Epithelial cell of proximal tubule (primary cell): ENCODE data around the gene RASL10B. TPM values are rescaled to one million over a fixed set of nuclear protein-coding genes. Genes with fewer than 3 reads are reported as not detected.
"Not testable (repeated sequence)": the region's sequence is repeated elsewhere in the genome, so short reads cannot be mapped to it uniquely, and the experiment has no call there.

Experiments used
- DNase-seq: peaks from one replicate; pipeline ENCODE4 v3.0.0-alpha.2; 2011; ENCODE audit warnings: low read depth
- H3K4me3 ChIP-seq: 2 replicates; pipeline ENCODE4 v1.5.1; 2011; ENCODE audit warnings: low read depth, mild to moderate bottlenecking, low read length
- total RNA-seq: library from RNA; depleted of rRNA; stranded (reverse); fragments of >200 nt; gene quantifications from 2 replicates; pipeline ENCODE4 v1.2.3, GENCODE V29; 2015
- TF ChIP-seq, protein P1 (sequence below): conservative IDR thresholded peaks from 2 replicates; pipeline ENCODE4 v1.5.1; 2012; ENCODE audit warnings: low read depth, mild to moderate bottlenecking, low read length

RASL10B gene
- total RNA-seq, 1 donor from 2014 or later, result 0.92 TPM

DNA sequence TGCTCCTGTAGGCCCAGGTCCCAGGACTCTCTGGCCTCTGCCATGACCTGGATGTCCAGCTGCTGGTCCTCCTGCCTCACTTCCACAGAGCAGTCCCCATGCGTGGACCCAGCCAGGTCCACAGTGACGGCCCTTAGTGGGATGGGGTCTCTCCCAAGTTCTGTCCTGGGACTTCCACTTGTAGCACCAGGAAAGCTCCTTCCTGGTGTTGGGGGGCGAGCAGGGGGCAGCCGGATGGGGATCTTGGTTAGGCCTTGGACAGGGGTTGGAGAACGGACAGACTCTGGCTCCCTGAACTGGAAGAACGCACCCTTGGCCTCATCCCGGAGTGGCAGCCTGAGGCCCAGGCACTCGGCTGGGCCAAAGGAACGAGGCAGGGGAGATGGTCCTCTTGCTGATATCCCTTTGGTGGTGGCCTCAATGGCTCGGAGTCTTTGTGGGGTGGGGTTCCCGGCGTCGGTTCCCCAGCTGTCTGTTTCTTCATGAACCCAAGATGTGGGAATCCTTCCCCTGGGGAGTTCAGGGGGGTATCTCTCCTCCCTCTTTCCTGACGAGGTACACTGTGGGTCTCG lies 14.4 kb downstream of the RASL10B start:
- DNase-seq, result no peak
- H3K4me3 ChIP-seq, result no peak overlapping the region
- TF ChIP-seq, protein P1, sequence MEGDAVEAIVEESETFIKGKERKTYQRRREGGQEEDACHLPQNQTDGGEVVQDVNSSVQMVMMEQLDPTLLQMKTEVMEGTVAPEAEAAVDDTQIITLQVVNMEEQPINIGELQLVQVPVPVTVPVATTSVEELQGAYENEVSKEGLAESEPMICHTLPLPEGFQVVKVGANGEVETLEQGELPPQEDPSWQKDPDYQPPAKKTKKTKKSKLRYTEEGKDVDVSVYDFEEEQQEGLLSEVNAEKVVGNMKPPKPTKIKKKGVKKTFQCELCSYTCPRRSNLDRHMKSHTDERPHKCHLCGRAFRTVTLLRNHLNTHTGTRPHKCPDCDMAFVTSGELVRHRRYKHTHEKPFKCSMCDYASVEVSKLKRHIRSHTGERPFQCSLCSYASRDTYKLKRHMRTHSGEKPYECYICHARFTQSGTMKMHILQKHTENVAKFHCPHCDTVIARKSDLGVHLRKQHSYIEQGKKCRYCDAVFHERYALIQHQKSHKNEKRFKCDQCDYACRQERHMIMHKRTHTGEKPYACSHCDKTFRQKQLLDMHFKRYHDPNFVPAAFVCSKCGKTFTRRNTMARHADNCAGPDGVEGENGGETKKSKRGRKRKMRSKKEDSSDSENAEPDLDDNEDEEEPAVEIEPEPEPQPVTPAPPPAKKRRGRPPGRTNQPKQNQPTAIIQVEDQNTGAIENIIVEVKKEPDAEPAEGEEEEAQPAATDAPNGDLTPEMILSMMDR, result no peak

DNA sequence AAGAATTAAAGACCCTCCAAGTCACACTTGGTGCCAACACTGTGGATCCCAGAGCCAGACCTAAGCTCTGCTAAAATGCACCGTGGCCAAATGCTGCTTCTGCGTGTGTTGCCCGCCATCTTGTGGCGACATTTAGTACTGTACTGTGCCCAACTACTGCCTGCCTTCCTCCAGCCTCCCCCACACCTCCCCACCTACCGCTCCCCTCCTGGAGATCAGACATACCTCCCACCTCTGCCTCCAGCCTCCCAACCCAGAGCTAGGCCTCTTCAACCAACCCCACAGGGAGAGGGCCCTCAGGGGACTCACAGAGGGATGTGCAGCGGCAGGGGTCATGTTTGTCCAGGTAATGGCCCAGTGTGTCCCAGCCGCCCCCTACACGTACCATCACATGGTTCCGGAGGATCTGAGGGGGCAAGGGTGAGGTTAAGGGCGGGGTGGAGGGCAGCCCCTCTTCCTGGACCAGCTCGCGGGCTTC lies 16.1 kb downstream of the RASL10B start:
- TF ChIP-seq, protein P1, result peak; percentile 86
- DNase-seq, result no peak
- H3K4me3 ChIP-seq, result peak overlapping the region; percentile 33

DNA sequence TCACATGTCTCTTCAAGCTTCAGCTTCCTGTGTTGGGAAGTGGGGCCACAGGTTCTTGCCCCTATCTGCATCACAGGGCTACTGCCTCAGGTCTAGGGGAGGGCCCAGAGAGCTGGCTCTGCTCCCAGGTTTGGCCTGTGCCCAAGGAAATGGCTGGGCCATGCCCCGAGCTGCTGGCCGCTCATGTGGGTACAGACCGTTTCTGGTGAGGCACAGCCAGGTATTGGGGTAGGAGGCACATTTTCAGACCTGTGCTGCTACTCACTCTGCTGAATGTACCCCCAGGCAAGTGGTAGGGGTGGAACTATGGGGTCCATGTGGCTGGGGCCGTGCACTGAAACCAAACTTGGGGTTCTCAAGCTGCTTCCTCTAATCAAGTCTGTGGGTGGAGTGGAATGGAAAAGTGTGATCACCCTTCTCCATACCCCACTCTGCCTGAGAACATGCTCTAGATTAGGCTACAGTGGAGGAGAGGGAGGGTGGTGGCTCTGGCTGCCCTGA lies 17.0 kb downstream of the RASL10B start:
- H3K4me3 ChIP-seq, result peak overlapping the region; percentile 33
- TF ChIP-seq, protein P1, result no peak
- DNase-seq, result no peak

DNA sequence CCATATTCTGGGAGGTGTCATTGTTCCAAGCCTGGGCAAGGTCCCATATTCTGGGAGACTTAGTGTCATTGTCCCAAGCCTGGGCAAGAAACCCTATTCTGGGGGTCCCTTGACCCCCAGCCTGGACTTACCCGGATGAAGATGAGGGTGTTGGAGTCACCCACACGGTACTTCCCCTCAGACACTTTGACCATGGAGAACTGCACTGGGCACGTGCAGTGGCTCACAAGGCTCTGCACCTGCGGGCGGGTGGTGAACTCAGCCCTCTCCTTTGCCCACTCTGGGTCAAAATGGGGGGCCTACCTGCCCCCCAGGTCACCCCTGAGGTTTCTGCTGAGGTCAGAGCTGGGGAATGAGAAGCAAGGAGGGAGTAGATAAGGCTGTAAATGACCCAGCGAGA lies 17.5 kb downstream of the RASL10B start:
- no peak for DNase-seq
- no peak overlapping the region for H3K4me3 ChIP-seq
- TF ChIP-seq, protein P1, result no peak

DNA sequence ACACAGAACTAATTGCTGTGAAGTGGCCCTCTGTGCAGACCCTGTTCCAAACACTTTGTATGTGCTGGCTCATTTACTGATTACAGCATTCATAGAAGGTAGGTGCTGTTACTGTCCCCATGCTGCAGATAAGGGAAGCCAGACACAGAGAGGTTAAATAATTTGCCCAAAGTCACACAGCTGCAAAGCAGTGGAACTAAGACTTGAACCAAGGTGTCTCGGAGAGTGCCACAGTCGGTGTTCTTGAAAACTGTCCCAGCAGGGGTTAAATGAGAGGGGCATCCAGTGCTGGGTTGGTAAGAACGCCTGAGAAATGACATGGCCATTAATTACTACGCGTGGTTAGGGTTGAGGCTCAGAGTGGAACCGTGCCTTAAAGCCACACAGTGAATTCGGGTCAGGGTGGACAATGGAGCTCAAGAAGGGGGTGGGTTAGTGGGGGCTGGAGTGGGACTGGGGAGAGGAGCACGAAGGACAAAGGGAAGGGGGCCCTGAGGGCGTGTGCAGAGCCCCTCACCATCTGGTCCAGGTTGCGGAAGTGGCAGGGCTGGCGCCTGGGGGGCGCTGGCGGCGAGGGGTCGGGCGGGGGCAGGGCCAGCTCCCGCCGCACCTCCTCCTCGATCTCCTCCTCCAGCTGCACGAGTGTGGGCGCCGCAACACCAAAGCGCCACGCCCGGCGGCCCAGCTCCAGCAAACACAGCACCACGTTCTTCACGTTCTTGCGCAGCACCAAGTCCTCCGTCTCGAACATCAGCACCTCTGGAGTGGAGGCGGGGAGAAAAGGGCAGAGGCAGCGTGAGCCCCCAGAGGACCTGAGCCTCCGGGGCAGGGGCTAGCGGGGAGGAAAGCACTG lies 18.3 kb downstream of the RASL10B start:
- TF ChIP-seq, protein P1, result no peak
- H3K4me3 ChIP-seq, result no peak overlapping the region
- no peak for DNase-seq

DNA sequence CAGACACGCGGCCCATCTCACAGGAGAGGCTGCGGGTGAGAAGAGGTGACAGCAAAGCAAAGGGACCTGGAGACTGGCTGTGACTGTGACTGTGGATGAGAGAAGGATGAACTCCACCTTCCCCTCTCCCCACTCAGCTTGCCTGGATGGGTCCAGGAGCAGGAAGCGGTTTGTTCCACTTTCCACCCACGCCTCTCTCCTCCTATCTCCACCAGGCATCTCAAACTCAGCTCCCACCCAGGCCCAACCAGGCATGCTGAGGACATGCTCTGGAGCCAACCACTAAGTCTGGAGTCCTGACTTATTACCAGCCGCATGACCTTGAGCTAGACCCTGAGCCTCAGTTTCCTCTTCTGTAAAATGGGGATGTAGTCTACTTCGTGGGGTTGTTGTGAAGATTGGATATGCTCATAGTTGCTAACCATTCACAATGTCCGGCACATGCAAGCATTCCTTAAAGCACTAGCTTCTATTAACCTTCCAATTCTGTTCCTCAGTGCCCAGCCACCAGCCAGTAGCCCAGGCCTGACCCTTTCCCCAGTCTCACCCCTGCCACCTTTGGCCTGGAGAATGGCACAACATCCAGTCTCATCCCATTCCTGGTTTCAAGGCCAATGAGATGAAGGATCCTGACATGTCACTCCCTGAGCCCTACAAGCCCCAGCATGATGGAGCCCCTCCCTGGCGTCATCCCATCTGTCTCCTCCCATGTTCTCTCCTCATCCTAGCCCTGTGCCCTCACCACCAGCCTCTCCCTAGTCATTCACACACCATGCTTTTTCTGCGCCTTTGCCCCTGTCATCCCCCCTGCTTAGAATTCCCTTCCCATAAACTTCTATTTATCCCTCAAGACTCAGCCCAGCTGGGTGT lies 19.3 kb downstream of the RASL10B start:
- no peak overlapping the region for H3K4me3 ChIP-seq
- DNase-seq, result no peak
- TF ChIP-seq, protein P1, result no peak

DNA sequence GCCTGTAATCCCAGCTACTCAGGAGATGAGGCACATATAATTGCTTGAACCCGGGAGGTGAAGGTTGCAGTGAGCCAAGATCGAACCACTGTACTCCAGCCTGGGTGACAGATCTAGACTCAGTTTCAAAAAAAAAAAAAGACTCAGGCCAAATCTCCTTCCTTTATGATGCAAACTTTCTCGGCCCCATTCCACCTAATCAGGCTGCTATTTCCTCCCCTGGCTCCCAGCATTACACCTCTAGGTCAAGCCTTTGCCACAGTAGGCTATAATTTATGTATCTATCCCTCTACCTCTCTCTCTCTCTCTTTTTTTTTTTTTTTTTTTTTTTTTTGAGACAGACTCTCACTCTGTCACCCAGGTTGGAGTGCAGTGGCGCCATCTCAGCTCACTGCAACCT lies 20.1 kb downstream of the RASL10B start:
- DNase-seq, H3K4me3 ChIP-seq: not testable (repeated sequence)
